Skeletal muscle tissue (tissue), 4 donors: Measurements from ENCODE around the gene TMOD3. TPM values are rescaled to one million over a fixed set of nuclear protein-coding genes. Genes with fewer than 3 reads are reported as not detected.
"Not testable (repeated sequence)": the region's sequence is repeated elsewhere in the genome, so short reads cannot be mapped to it uniquely, and the experiment has no call there.

ENCODE experiments used
- H3K27ac ChIP-seq: one replicate; pipeline ENCODE4 v1.7.0; 2013; ENCODE audit warnings: mild to moderate bottlenecking, low read depth, low read length, inconsistent platforms
- H3K27me3 ChIP-seq, 3 donors: one replicate each; pipeline ENCODE4 v1.7.0; 2013; ENCODE audit warnings: low read length in 3 of 3; ENCODE audit not compliant: control insufficient read depth in 3 of 3, insufficient read depth in 3 of 3
- H3K36me3 ChIP-seq, 3 donors: one replicate each; pipeline ENCODE4 v1.7.0; 2013; ENCODE audit warnings: low read length in 3 of 3; ENCODE audit not compliant: control insufficient read depth in 3 of 3, insufficient read depth in 3 of 3
- H3K4me1 ChIP-seq, 3 donors: one replicate each; pipeline ENCODE4 v1.7.0; 2013; ENCODE audit warnings: low read length in 3 of 3, mild to moderate bottlenecking in 3 of 3; ENCODE audit not compliant: control insufficient read depth in 3 of 3, insufficient read depth in 3 of 3
- H3K4me3 ChIP-seq, 3 donors: one replicate each; pipeline ENCODE4 v1.7.0; 2013; ENCODE audit warnings: low read length in 3 of 3
- H3K9ac ChIP-seq, 3 donors: one replicate each; pipeline ENCODE4 v1.7.0; 2013; ENCODE audit warnings: low read length in 3 of 3, mild to moderate bottlenecking in 3 of 3, moderate library complexity in 2 of 3, low read depth in 1 of 3
- H3K9me3 ChIP-seq, 3 donors: one replicate each; pipeline ENCODE4 v1.7.0; 2013; ENCODE audit warnings: low read length in 3 of 3; ENCODE audit not compliant: control insufficient read depth in 3 of 3
- total RNA-seq: library from RNA; depleted of rRNA; stranded (reverse); fragments of >200 nt; gene quantifications from one replicate; pipeline ENCODE4 v1.2.3, GENCODE V29; 2014
- donor health status: Osteomylitis.

TMOD3 gene
- total RNA-seq, 1 donor from 2014 or later, result 19.8 TPM

GRCh38 chr15:51876169-51876568, 46.7 kb downstream of the TMOD3 start:
- no peaks in the 10 kb centered on the region for H3K27me3 ChIP-seq
- H3K9me3 ChIP-seq, result no peaks in the 10 kb centered on the region
- no peak overlapping the region for H3K4me3 ChIP-seq
- peaks cover 0 to 10% (median 8%) of the 10 kb centered on the region in 3 donors for H3K4me1 ChIP-seq
- no peak overlapping the region for H3K9ac ChIP-seq
- no peak overlapping the region for H3K27ac ChIP-seq
- peaks cover 0 to 8% (median 0%) of the 10 kb centered on the region in 3 donors for H3K36me3 ChIP-seq

GRCh38 chr15:51878446-51879386, 49.3 kb downstream of the TMOD3 start:
- Histone ChIP-seq H3K4me1 (peaks cover 0 to 10% (median 8%) of the 10 kb centered on the region in 3 donors), H3K36me3 (peaks cover 0 to 5% (median 0%) of the 10 kb centered on the region in 3 donors), H3K27ac (peak overlapping the region; percentile 19), H3K9ac (no peak overlapping the region), H3K9me3 (no peaks in the 10 kb centered on the region), H3K4me3 (no peak overlapping the region), H3K27me3 (no peaks in the 10 kb centered on the region)

GRCh38 chr15:51879555-51879954, 50.1 kb downstream of the TMOD3 start:
- Histone ChIP-seq H3K9me3 (no peaks in the 10 kb centered on the region), H3K9ac (no peak overlapping the region), H3K4me1 (peaks cover 4 to 13% (median 8%) of the 10 kb centered on the region in 3 donors), H3K27ac (peak overlapping the region; percentile 14), H3K4me3 (no peak overlapping the region), H3K36me3 (peaks cover 0 to 2% (median 0%) of the 10 kb centered on the region in 3 donors), H3K27me3 (no peaks in the 10 kb centered on the region)

- Histone ChIP-seq H3K9me3 (no peaks in the 10 kb centered on the region), H3K4me1 (peaks cover 0 to 6% (median 4%) of the 10 kb centered on the region in 3 donors), H3K9ac (no peak overlapping the region), H3K27ac (no peak overlapping the region), H3K4me3 (no peak overlapping the region), H3K27me3 (no peaks in the 10 kb centered on the region), H3K36me3 (no peaks in the 10 kb centered on the region)
Measured at GRCh38 chr15:51883271-51883837, 53.9 kb downstream of the TMOD3 start.

GRCh38 chr15:51884041-51884440, 54.6 kb downstream of the TMOD3 start:
- Histone ChIP-seq H3K36me3 (no peaks in the 10 kb centered on the region), H3K27ac (no peak overlapping the region), H3K4me3 (no peak overlapping the region), H3K9ac (no peak overlapping the region), H3K9me3 (no peaks in the 10 kb centered on the region), H3K27me3 (no peaks in the 10 kb centered on the region), H3K4me1 (peaks cover 0 to 6% (median 4%) of the 10 kb centered on the region in 3 donors)

GRCh38 chr15:51884517-51885236, 55.2 kb downstream of the TMOD3 start:
- Histone ChIP-seq H3K27me3 (no peaks in the 10 kb centered on the region), H3K4me3 (no peak overlapping the region), H3K27ac (no peak overlapping the region), H3K9me3 (no peaks in the 10 kb centered on the region), H3K4me1 (peaks cover 0 to 6% (median 4%) of the 10 kb centered on the region in 3 donors), H3K36me3 (no peaks in the 10 kb centered on the region), H3K9ac (no peak overlapping the region)

GRCh38 chr15:51885758-51886157, 56.3 kb downstream of the TMOD3 start:
- not testable (repeated sequence) for H3K4me3 ChIP-seq, H3K27me3 ChIP-seq, H3K9me3 ChIP-seq, H3K36me3 ChIP-seq, H3K9ac ChIP-seq, H3K27ac ChIP-seq, H3K4me1 ChIP-seq

GRCh38 chr15:51887887-51888592, 58.6 kb downstream of the TMOD3 start:
- H3K4me1 ChIP-seq, result peaks cover 0 to 6% (median 4%) of the 10 kb centered on the region in 3 donors
- H3K9me3 ChIP-seq, result no peaks in the 10 kb centered on the region
- no peak overlapping the region for H3K27ac ChIP-seq
- H3K27me3 ChIP-seq, result no peaks in the 10 kb centered on the region
- H3K9ac ChIP-seq, result no peak overlapping the region
- H3K4me3 ChIP-seq, result no peak overlapping the region
- no peaks in the 10 kb centered on the region for H3K36me3 ChIP-seq

- no peaks in the 10 kb centered on the region for H3K36me3 ChIP-seq
- H3K9ac ChIP-seq, result no peak overlapping the region
- no peak overlapping the region for H3K27ac ChIP-seq
- no peaks in the 10 kb centered on the region for H3K27me3 ChIP-seq
- H3K4me1 ChIP-seq, result peaks cover 0 to 6% (median 4%) of the 10 kb centered on the region in 3 donors
- H3K4me3 ChIP-seq, result no peak overlapping the region
- H3K9me3 ChIP-seq, result no peaks in the 10 kb centered on the region
Measured at GRCh38 chr15:51888593-51889195, 59.2 kb downstream of the TMOD3 start.
